Measurements from ENCODE around the gene FIGN.

FIGN gene

DNA sequence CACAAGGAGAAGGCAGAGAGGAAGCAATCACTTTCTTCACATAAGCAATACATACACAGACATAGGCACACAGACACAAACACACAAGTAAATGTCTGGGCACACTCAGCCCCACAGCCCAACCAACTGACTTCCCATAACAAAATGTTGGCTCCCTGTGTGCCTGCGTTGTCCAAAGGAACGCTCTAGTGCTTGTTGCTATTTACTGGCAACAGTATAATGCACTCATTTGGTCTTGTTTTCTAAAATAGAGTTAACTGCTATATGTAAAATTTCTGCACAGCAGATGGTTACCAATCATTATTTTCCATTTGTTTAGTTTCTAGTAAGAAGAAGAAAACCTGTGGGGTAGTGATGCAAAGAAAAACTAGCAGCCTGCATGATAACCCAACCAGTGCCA is 16.5 kb downstream of the FIGN start:
- DNase-seq (ENCODE audit: low read depth) = no peak
- no peak overlapping the region for H3K4me3 ChIP-seq (ENCODE audit: low read length)
- TF ChIP-seq CTCF (IDR thresholded peaks at IDR 0.05; ENCODE audit: insufficient read depth, low read depth, low read length, missing control alignments) = no peak

GRCh38 chr2:163717993-163718680 is 17.7 kb downstream of the FIGN start:
- TF ChIP-seq CTCF (IDR thresholded peaks at IDR 0.05; ENCODE audit: insufficient read depth, low read depth, low read length, missing control alignments) = no peak
- no peak for DNase-seq (ENCODE audit: low read depth)
- no peak overlapping the region for H3K4me3 ChIP-seq (ENCODE audit: low read length)

GRCh38 chr2:163717515-163717914 is 18.3 kb downstream of the FIGN start:
- no peak for TF ChIP-seq CTCF (IDR thresholded peaks at IDR 0.05; ENCODE audit: insufficient read depth, low read depth, low read length, missing control alignments)
- peak; percentile 34 for DNase-seq (ENCODE audit: low read depth)
- no peak overlapping the region for H3K4me3 ChIP-seq (ENCODE audit: low read length)

DNA sequence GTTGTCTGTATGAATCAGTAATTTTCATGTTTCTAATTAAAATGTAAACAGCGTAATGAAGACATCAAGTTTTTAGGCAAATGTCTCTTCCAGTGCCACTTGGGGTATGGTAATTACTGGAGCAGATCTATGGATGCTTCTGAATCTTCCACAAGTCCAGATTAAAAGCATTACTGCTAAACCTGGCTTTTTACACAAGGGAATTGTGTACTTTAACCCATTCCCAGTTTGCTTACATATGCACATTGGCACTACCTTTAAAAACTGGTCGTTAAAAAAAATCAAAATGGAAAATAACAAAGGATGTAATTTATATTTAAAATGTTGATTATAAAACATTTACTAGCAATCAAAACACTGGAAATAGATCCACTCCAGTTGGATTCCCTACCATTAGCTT is 19.7 kb downstream of the FIGN start:
- no peak for DNase-seq (ENCODE audit: low read depth)
- TF ChIP-seq CTCF (IDR thresholded peaks at IDR 0.05; ENCODE audit: insufficient read depth, low read depth, low read length, missing control alignments) = no peak
- no peak overlapping the region for H3K4me3 ChIP-seq (ENCODE audit: low read length)

DNA sequence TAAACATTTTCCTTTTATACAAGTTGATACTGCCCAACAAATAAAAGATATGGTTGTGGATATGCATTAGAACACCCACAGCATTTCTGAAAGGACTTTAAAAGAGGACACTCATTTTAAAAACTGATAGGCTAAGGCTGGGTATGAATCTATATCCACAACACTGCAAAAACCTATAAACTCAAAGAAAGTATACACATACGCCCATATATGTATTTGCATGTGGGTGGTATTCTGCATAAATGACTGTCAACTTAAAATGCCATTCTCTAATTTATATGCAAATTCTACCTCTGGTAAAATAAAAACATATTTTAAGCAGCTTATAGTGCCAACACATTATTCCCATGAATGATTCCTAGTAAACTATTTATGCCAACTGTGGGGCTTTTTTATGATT is 20.1 kb downstream of the FIGN start:
- no peak for DNase-seq (ENCODE audit: low read depth)
- no peak overlapping the region for H3K4me3 ChIP-seq (ENCODE audit: low read length)
- no peak for TF ChIP-seq CTCF (IDR thresholded peaks at IDR 0.05; ENCODE audit: insufficient read depth, low read depth, low read length, missing control alignments)

DNA sequence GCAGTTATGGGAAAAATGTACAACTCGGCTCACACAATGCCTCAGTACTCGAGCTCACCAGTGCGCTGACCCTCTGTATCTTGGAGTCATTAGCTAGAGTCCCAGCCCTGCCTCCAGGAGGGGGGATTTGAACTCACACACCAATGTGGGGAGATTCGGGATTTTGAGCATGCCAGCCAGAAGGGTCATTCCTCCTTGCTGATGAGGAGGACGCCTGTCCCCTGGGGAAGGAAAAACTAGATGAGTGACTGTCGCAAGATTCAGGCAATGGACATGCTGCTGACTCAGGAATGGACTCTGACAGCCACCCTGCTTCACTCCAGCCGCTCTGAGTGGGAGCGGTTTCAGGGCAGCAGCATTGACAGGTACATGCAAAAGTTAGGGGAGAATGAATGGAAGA is 20.6 kb downstream of the FIGN start:
- no peak for TF ChIP-seq CTCF (IDR thresholded peaks at IDR 0.05; ENCODE audit: insufficient read depth, low read depth, low read length, missing control alignments)
- H3K4me3 ChIP-seq (ENCODE audit: low read length) = no peak overlapping the region
- no peak for DNase-seq (ENCODE audit: low read depth)
